PC-3 (cell line): ENCODE results near the gene MMP14.

Experiments used
- CTCF ChIP-seq: fragments of 300-600 bp; sonication (generic); conservative IDR thresholded peaks from 2 replicates; pipeline ENCODE4 v1.5.1; 2017; ENCODE audit warnings: antibody characterized with exemption, low read depth, mild to moderate bottlenecking, low read length
- EZH2 ChIP-seq: fragments of 300-600 bp; sonication (generic); IDR thresholded peaks from one replicate; pipeline ENCODE4 v1.6.1; 2017; ENCODE audit warnings: antibody characterized with exemption, mild to moderate bottlenecking, low read length; ENCODE audit not compliant: unreplicated experiment
- EZH2phosphoT487 ChIP-seq: fragments of 300-600 bp; sonication (generic); IDR thresholded peaks from 2 replicates; pipeline ENCODE4 v1.6.1; 2018; ENCODE audit warnings: mild to moderate bottlenecking, antibody characterized with exemption, low read length, borderline replicate concordance

GRCh38 chr14:22887990-22888378 is 51.6 kb downstream of the MMP14 start:
- TF ChIP-seq EZH2 (no peak), CTCF (no peak), EZH2phosphoT487 (no peak)
